Muscle layer of duodenum (tissue), 2 donors: Measurements from ENCODE around the gene MYB.

Experiments used
- H3K27ac ChIP-seq: one replicate; pipeline ENCODE4 v1.7.0; 2013; ENCODE audit warnings: mild to moderate bottlenecking, low read length
- H3K27me3 ChIP-seq: one replicate; pipeline ENCODE4 v1.7.0; 2013; ENCODE audit warnings: low read depth, mild to moderate bottlenecking, control low read depth, low read length
- H3K36me3 ChIP-seq, 2 donors: one replicate each; pipeline ENCODE4 v1.7.0; 2013; ENCODE audit warnings: low read length in 2 of 2, control low read depth in 1 of 2, mild to moderate bottlenecking in 1 of 2; ENCODE audit not compliant: insufficient read depth in 2 of 2, control insufficient read depth in 1 of 2
- H3K4me1 ChIP-seq, 2 donors: one replicate each; pipeline ENCODE4 v1.7.0; 2013; ENCODE audit warnings: low read length in 2 of 2, mild to moderate bottlenecking in 2 of 2, control low read depth in 1 of 2, moderate library complexity in 1 of 2; ENCODE audit not compliant: insufficient read depth in 2 of 2, control insufficient read depth in 1 of 2
- H3K4me3 ChIP-seq, 2 donors: one replicate each; pipeline ENCODE4 v1.7.0; 2013; ENCODE audit warnings: low read length in 2 of 2, low read depth in 1 of 2, mild to moderate bottlenecking in 1 of 2
- H3K9me3 ChIP-seq, 2 donors: one replicate each; pipeline ENCODE4 v1.7.0; 2013; ENCODE audit warnings: low read length in 2 of 2, control low read depth in 1 of 2, mild to moderate bottlenecking in 1 of 2; ENCODE audit not compliant: control insufficient read depth in 1 of 2
- donor health status: healthy.

The MYB gene

DNA sequence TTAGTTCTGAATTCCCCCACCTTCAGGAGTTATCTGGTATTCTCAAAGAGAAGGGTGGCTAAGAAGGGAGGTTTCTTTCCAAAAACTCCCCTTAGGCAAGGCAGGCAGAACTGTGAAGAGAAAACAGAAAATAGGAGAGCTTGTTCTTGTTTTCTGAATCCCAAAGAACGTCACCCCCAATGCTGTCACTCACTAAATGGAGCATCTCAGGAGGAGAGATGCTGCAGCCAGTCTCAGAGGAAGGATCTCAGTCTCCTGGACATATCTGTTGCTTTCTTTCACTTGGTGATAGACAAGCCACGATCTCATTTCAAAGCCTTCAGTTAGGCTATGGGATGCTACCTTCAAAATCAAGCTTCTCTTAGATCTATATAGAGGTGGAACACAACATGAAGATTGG is 16.1 kb upstream of the MYB start:
- Histone ChIP-seq H3K27ac (no peak overlapping the region), H3K9me3 (no peaks in the 10 kb centered on the region), H3K4me1 (no peaks in the 10 kb centered on the region), H3K36me3 (no peaks in the 10 kb centered on the region), H3K27me3 (no peaks in the 10 kb centered on the region), H3K4me3 (no peak overlapping the region)

DNA sequence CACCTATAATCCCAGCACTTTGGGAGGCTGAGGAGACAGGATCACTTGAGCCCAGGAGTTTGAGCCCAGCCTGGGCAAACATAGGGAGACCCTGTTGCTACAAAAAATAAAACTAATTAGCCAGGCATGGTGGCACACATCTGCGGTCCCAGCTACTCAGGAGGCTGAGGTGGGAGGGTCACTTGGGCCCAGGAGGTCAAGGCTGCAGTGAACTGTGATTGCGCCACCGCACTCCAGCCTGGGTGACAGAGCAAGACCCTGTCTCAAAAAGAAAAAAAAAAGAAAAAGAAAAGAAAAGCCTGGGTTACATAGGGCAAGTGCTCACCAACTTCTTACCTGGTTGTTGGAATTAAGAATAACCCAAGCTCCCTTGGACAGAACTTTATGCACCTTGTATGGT is 14.6 kb upstream of the MYB start:
- no peaks in the 10 kb centered on the region for H3K4me1 ChIP-seq
- no peaks in the 10 kb centered on the region for H3K27me3 ChIP-seq
- no peaks in the 10 kb centered on the region for H3K9me3 ChIP-seq
- no peak overlapping the region for H3K27ac ChIP-seq
- H3K36me3 ChIP-seq = no peaks in the 10 kb centered on the region
- H3K4me3 ChIP-seq = no peak overlapping the region

DNA sequence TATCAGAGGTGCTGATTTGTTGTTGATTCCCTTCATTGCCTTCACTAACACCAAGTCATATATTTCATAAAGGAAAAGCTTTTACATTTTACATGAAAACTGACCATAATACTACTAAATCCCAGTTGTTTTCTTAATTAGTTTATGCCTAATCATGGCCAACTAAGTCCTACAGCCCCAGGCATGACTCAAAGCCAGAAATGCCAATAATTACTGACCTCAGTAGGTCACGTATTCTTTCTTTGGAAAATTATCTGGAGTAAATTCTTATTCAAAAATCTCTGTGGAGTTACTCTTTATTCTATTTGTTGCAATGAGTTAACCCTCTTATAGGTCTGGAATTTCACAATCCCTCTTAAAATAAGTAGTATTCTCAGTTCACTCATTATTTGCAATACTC is 13.5 kb upstream of the MYB start:
- Histone ChIP-seq H3K9me3 (no peaks in the 10 kb centered on the region), H3K4me3 (no peak overlapping the region), H3K27me3 (no peaks in the 10 kb centered on the region), H3K36me3 (no peaks in the 10 kb centered on the region), H3K4me1 (no peaks in the 10 kb centered on the region), H3K27ac (no peak overlapping the region)

- Histone ChIP-seq H3K4me1 (no peaks in the 10 kb centered on the region), H3K9me3 (no peaks in the 10 kb centered on the region), H3K4me3 (no peak overlapping the region), H3K36me3 (no peaks in the 10 kb centered on the region), H3K27ac (no peak overlapping the region), H3K27me3 (no peaks in the 10 kb centered on the region)
Measured at GRCh38 chr6:135168766-135169165, 12.3 kb upstream of the MYB start.

GRCh38 chr6:135170238-135170637 is 10.9 kb upstream of the MYB start:
- H3K4me1 ChIP-seq = no peaks in the 10 kb centered on the region
- H3K9me3 ChIP-seq = no peaks in the 10 kb centered on the region
- no peaks in the 10 kb centered on the region for H3K36me3 ChIP-seq
- no peak overlapping the region for H3K27ac ChIP-seq
- no peaks in the 10 kb centered on the region for H3K27me3 ChIP-seq
- no peak overlapping the region for H3K4me3 ChIP-seq

- Histone ChIP-seq H3K9me3 (no peaks in the 10 kb centered on the region), H3K36me3 (no peaks in the 10 kb centered on the region), H3K4me1 (no peaks in the 10 kb centered on the region), H3K27ac (no peak overlapping the region), H3K4me3 (no peak overlapping the region), H3K27me3 (no peaks in the 10 kb centered on the region)
Measured at GRCh38 chr6:135170849-135171248, 10.3 kb upstream of the MYB start.

- no peaks in the 10 kb centered on the region for H3K27me3 ChIP-seq
- no peaks in the 10 kb centered on the region for H3K36me3 ChIP-seq
- H3K4me3 ChIP-seq = no peak overlapping the region
- no peaks in the 10 kb centered on the region for H3K9me3 ChIP-seq
- H3K4me1 ChIP-seq = no peaks in the 10 kb centered on the region
- no peak overlapping the region for H3K27ac ChIP-seq
Measured at GRCh38 chr6:135173242-135173988, 7.7 kb upstream of the MYB start.

GRCh38 chr6:135173989-135174484 is 7.1 kb upstream of the MYB start:
- no peaks in the 10 kb centered on the region for H3K9me3 ChIP-seq
- H3K4me1 ChIP-seq = no peaks in the 10 kb centered on the region
- no peaks in the 10 kb centered on the region for H3K27me3 ChIP-seq
- no peak overlapping the region for H3K4me3 ChIP-seq
- no peaks in the 10 kb centered on the region for H3K36me3 ChIP-seq
- no peak overlapping the region for H3K27ac ChIP-seq

- H3K27ac ChIP-seq = no peak overlapping the region
- no peaks in the 10 kb centered on the region for H3K9me3 ChIP-seq
- peaks cover 0 to 4% of the 10 kb centered on the region in 2 donors for H3K4me1 ChIP-seq
- no peak overlapping the region for H3K4me3 ChIP-seq
- no peaks in the 10 kb centered on the region for H3K36me3 ChIP-seq
- no peaks in the 10 kb centered on the region for H3K27me3 ChIP-seq
Measured at GRCh38 chr6:135176058-135176457, 5.0 kb upstream of the MYB start.

GRCh38 chr6:135176464-135176863 is 4.6 kb upstream of the MYB start:
- H3K27ac ChIP-seq = no peak overlapping the region
- no peaks in the 10 kb centered on the region for H3K27me3 ChIP-seq
- H3K9me3 ChIP-seq = no peaks in the 10 kb centered on the region
- no peak overlapping the region for H3K4me3 ChIP-seq
- no peaks in the 10 kb centered on the region for H3K36me3 ChIP-seq
- H3K4me1 ChIP-seq = peaks cover 0 to 4% of the 10 kb centered on the region in 2 donors

- Histone ChIP-seq H3K9me3 (no peaks in the 10 kb centered on the region), H3K4me3 (no peak overlapping the region), H3K27ac (no peak overlapping the region), H3K36me3 (no peaks in the 10 kb centered on the region), H3K27me3 (peaks cover 8% of the 10 kb centered on the region), H3K4me1 (peaks cover 11 to 28% of the 10 kb centered on the region in 2 donors)
Measured at GRCh38 chr6:135179372-135179771, 1.7 kb upstream of the MYB start.
